Muscle layer of colon (tissue), 2 donors: ENCODE data around the gene EHD1.
"Not testable (repeated sequence)": the region's sequence is repeated elsewhere in the genome, so short reads cannot be mapped to it uniquely, and the experiment has no call there.

Experiments
- H3K27ac ChIP-seq: one replicate; pipeline ENCODE4 v1.7.0; 2013; ENCODE audit warnings: low read depth, mild to moderate bottlenecking, low read length, moderate library complexity
- H3K27me3 ChIP-seq, 2 donors: one replicate each; pipeline ENCODE4 v1.7.0; 2013; ENCODE audit warnings: low read length in 2 of 2, mild to moderate bottlenecking in 2 of 2; ENCODE audit not compliant: insufficient read depth in 2 of 2, control insufficient read depth in 1 of 2
- H3K36me3 ChIP-seq: one replicate; pipeline ENCODE4 v1.7.0; 2013; ENCODE audit warnings: mild to moderate bottlenecking, low read length; ENCODE audit not compliant: insufficient read depth
- H3K4me1 ChIP-seq: one replicate; pipeline ENCODE4 v1.7.0; 2013; ENCODE audit warnings: mild to moderate bottlenecking, low read length; ENCODE audit not compliant: insufficient read depth
- H3K4me3 ChIP-seq, 2 donors: one replicate each; pipeline ENCODE4 v1.7.0; 2013; ENCODE audit warnings: low read length in 2 of 2, low read depth in 1 of 2, mild to moderate bottlenecking in 1 of 2, moderate library complexity in 1 of 2
- H3K9ac ChIP-seq: one replicate; pipeline ENCODE4 v1.7.0; 2013; ENCODE audit warnings: low read length
- H3K9me3 ChIP-seq: one replicate; pipeline ENCODE4 v1.7.0; 2013; ENCODE audit warnings: mild to moderate bottlenecking, low read length
- donor health status: abdominal sarcoma.
- donor health status: Adenocarcinoma of cecum.

The EHD1 gene

GRCh38 chr11:64826062-64826461, 52.4 kb downstream of the EHD1 start:
- Histone ChIP-seq H3K9ac (no peak overlapping the region), H3K4me3 (no peak overlapping the region), H3K9me3 (no peaks in the 10 kb centered on the region), H3K4me1 (no peaks in the 10 kb centered on the region), H3K27me3 (no peaks in the 10 kb centered on the region), H3K36me3 (no peaks in the 10 kb centered on the region), H3K27ac (no peak overlapping the region)

- Histone ChIP-seq H3K4me3 (no peak overlapping the region), H3K4me1 (no peaks in the 10 kb centered on the region), H3K9ac (no peak overlapping the region), H3K27ac (no peak overlapping the region), H3K9me3 (no peaks in the 10 kb centered on the region), H3K27me3 (no peaks in the 10 kb centered on the region), H3K36me3 (no peaks in the 10 kb centered on the region)
These were observed 54.8 kb downstream of the EHD1 start for GRCh38 chr11:64823568-64824119.

GRCh38 chr11:64817476-64817875, 60.9 kb downstream of the EHD1 start:
- Histone ChIP-seq H3K4me1 (no peaks in the 10 kb centered on the region), H3K9me3 (no peaks in the 10 kb centered on the region), H3K27ac (no peak overlapping the region), H3K36me3 (no peaks in the 10 kb centered on the region), H3K4me3 (no peak overlapping the region), H3K27me3 (no peaks in the 10 kb centered on the region), H3K9ac (no peak overlapping the region)

- not testable (repeated sequence) for H3K27ac ChIP-seq, H3K9ac ChIP-seq, H3K4me3 ChIP-seq, H3K27me3 ChIP-seq, H3K9me3 ChIP-seq, H3K4me1 ChIP-seq, H3K36me3 ChIP-seq
These were observed 63.0 kb downstream of the EHD1 start for GRCh38 chr11:64815433-64815832.

- Histone ChIP-seq H3K4me1 (peaks cover 2% of the 10 kb centered on the region), H3K27ac (no peak overlapping the region), H3K4me3 (no peak overlapping the region), H3K27me3 (no peaks in the 10 kb centered on the region), H3K9ac (no peak overlapping the region), H3K9me3 (no peaks in the 10 kb centered on the region), H3K36me3 (no peaks in the 10 kb centered on the region)
These were observed 63.7 kb downstream of the EHD1 start for GRCh38 chr11:64814712-64815187.

- Histone ChIP-seq H3K36me3 (no peaks in the 10 kb centered on the region), H3K4me1 (peaks cover 8% of the 10 kb centered on the region), H3K9me3 (no peaks in the 10 kb centered on the region), H3K27ac (no peak overlapping the region), H3K4me3 (no peak overlapping the region), H3K9ac (no peak overlapping the region), H3K27me3 (no peaks in the 10 kb centered on the region)
These were observed 64.6 kb downstream of the EHD1 start for GRCh38 chr11:64813826-64814225.

GRCh38 chr11:64810891-64811272, 67.5 kb downstream of the EHD1 start:
- H3K36me3 ChIP-seq = peaks cover 3% of the 10 kb centered on the region
- no peaks in the 10 kb centered on the region for H3K27me3 ChIP-seq
- H3K9ac ChIP-seq = no peak overlapping the region
- H3K9me3 ChIP-seq = no peaks in the 10 kb centered on the region
- H3K4me1 ChIP-seq = peaks cover 8% of the 10 kb centered on the region
- no peak overlapping the region for H3K27ac ChIP-seq
- H3K4me3 ChIP-seq = peak overlapping the region; percentile 14 to 77

- Histone ChIP-seq H3K27ac (peak within 1 kb of the TSS; percentile 28), H3K27me3 (no peaks in the 10 kb centered on the region), H3K36me3 (peaks cover 4% of the 10 kb centered on the region), H3K4me1 (peaks cover 8% of the 10 kb centered on the region), H3K4me3 (peak within 1 kb of the TSS; percentile 77 to 97), H3K9ac (peak within 1 kb of the TSS; percentile 49), H3K9me3 (no peaks in the 10 kb centered on the region)
These were observed 68.0 kb downstream of the EHD1 start, which contains the start of gene MEN1 for GRCh38 chr11:64810271-64810890. TSS of gene MEN1 (minus strand) at chr11:64810551. CDS start at chr11:64810109, 442 bp downstream.

GRCh38 chr11:64809781-64810241, 68.6 kb downstream of the EHD1 start:
- Histone ChIP-seq H3K9me3 (no peaks in the 10 kb centered on the region), H3K27me3 (no peaks in the 10 kb centered on the region), H3K36me3 (peaks cover 10% of the 10 kb centered on the region), H3K4me1 (peaks cover 8% of the 10 kb centered on the region), H3K9ac (peak overlapping the region; percentile 49), H3K27ac (peak overlapping the region; percentile 28), H3K4me3 (peak overlapping the region; percentile 77 to 97)

- peaks cover 28% of the 10 kb centered on the region for H3K4me1 ChIP-seq
- no peak overlapping the region for H3K27ac ChIP-seq
- no peaks in the 10 kb centered on the region for H3K27me3 ChIP-seq
- H3K9me3 ChIP-seq = no peaks in the 10 kb centered on the region
- no peak overlapping the region for H3K9ac ChIP-seq
- peaks cover 14% of the 10 kb centered on the region for H3K36me3 ChIP-seq
- H3K4me3 ChIP-seq = no peak overlapping the region
These were observed 72.9 kb downstream of the EHD1 start for GRCh38 chr11:64805481-64805880.

- Histone ChIP-seq H3K4me1 (peaks cover 24% of the 10 kb centered on the region), H3K9me3 (no peaks in the 10 kb centered on the region), H3K4me3 (peak overlapping the region in 1 of 2 donors; percentile 87), H3K9ac (no peak overlapping the region), H3K27ac (no peak overlapping the region), H3K27me3 (no peaks in the 10 kb centered on the region), H3K36me3 (peaks cover 14% of the 10 kb centered on the region)
These were observed 73.8 kb downstream of the EHD1 start for GRCh38 chr11:64804346-64805210.
